Activated naive CD8-positive, alpha-beta T cell treated with anti-CD3 and anti-CD28 coated beads for 36 hours (primary cell): ENCODE data around the gene SSTR5. TPM values are rescaled to one million over a fixed set of nuclear protein-coding genes. Genes with fewer than 3 reads are reported as not detected.

Experiments
- DNase-seq: peaks from one replicate; pipeline ENCODE4 v3.0.0; 2021
- H3K27ac Mint-ChIP-seq: one replicate; pipeline ENCODE4 v1.8.0; 2022; ENCODE audit warnings: mild to moderate bottlenecking, moderate library complexity, mixed read lengths
- H3K27me3 Mint-ChIP-seq: one replicate; pipeline ENCODE4 v1.8.0; 2022; ENCODE audit warnings: mild to moderate bottlenecking, mixed read lengths
- H3K36me3 Mint-ChIP-seq: one replicate; pipeline ENCODE4 v1.8.0; 2021; ENCODE audit warnings: mild to moderate bottlenecking, mixed read lengths
- H3K4me1 Mint-ChIP-seq: one replicate; pipeline ENCODE4 v1.8.0; 2021; ENCODE audit warnings: mixed read lengths
- H3K4me3 Mint-ChIP-seq: one replicate; pipeline ENCODE4 v1.8.0; 2022; ENCODE audit warnings: mild to moderate bottlenecking, moderate library complexity, mixed read lengths
- H3K9me3 Mint-ChIP-seq: one replicate; pipeline ENCODE4 v1.8.0; 2022; ENCODE audit warnings: mixed read lengths
- total RNA-seq, 2 experiments: library from RNA; stranded (reverse); gene quantifications; one replicate each; pipeline ENCODE4 v1.2.3, GENCODE V29; 2021

SSTR5 gene
- total RNA-seq, 2 experiments from 2014 or later, result not detected

DNA sequence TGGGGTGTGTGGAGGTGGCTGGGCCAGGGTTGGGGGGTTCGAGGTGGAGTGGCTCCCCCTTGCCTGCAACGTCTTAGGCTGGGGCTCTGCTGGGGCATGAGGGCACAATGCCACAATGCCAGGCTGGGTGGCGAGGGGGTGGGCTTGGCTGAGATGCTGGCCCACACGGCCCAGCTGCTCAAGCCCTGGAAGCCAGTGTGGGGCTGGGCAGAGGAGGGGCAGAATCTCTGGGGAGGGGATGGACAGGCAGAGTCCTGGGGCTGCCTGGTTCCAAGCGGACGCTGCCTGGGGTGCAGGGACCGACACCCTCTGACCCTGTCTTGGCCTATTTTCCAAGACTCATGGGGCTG, 37.5 kb upstream of the SSTR5 start:
- H3K27ac Mint-ChIP-seq, result no peak overlapping the region
- no peak for DNase-seq
- no peaks in the 10 kb centered on the region for H3K36me3 Mint-ChIP-seq
- no peaks in the 10 kb centered on the region for H3K4me1 Mint-ChIP-seq
- no peak overlapping the region for H3K4me3 Mint-ChIP-seq
- no peaks in the 10 kb centered on the region for H3K9me3 Mint-ChIP-seq
- H3K27me3 Mint-ChIP-seq, result no peaks in the 10 kb centered on the region

DNA sequence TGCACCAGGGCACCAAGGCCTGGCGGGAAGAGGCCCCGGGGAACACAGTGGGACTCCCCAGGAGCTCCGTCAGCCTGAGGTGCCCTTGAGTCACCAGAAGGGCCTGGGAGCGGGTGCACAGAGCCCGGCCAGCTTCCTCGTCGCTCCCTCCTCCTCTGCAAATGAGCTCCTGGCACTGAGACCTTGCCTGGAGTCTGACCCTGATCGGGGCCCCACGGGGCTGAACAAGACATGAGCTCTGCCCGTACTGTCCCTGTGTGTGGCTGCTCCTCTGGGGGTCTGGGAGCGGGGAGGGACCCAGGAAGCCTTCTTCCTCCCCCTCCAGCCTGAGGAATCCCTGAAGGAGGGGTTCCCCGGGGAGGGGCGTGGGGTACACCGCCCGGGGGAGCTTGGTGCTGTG, 36.4 kb upstream of the SSTR5 start:
- Mint-ChIP-seq H3K9me3 (no peaks in the 10 kb centered on the region), H3K4me1 (no peaks in the 10 kb centered on the region), H3K27ac (no peak overlapping the region), H3K4me3 (no peak overlapping the region), H3K27me3 (no peaks in the 10 kb centered on the region), H3K36me3 (no peaks in the 10 kb centered on the region)
- no peak for DNase-seq

DNA sequence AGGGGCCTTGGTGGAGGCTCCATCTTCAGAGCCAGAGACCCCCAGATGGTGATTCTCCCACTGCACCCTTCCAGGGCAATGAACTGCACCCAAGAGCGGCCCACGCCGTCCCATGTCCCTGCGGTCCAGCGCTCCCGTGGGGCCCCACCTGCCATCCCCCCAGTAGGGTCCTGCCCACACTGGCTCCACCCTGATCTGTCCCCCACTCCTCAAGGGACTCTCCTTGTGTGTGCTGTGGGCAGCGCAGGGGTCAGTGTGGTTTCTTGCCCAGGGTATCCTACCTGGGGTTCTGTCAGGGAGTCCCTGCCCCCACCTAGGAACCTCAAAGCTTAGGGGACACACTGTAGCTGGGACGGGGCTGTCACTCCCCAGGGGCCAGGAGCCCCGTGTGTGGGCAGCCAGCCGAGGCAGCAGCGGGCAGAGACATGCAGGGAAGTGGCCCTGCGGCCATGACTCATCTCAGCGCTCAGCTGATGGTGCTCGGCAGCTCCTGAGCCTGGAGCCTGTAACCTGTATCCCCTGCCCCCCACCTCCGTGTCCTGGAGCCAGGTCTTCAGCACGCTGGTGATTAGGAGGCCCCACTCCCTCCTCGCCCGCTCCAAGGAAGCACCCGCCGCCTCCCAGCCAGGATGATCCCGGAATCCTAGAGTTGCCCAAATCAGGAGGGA, 35.7 kb upstream of the SSTR5 start:
- Mint-ChIP-seq H3K36me3 (no peaks in the 10 kb centered on the region), H3K9me3 (no peaks in the 10 kb centered on the region), H3K4me1 (no peaks in the 10 kb centered on the region), H3K27me3 (no peaks in the 10 kb centered on the region), H3K27ac (no peak overlapping the region), H3K4me3 (no peak overlapping the region)
- DNase-seq, result no peak

DNA sequence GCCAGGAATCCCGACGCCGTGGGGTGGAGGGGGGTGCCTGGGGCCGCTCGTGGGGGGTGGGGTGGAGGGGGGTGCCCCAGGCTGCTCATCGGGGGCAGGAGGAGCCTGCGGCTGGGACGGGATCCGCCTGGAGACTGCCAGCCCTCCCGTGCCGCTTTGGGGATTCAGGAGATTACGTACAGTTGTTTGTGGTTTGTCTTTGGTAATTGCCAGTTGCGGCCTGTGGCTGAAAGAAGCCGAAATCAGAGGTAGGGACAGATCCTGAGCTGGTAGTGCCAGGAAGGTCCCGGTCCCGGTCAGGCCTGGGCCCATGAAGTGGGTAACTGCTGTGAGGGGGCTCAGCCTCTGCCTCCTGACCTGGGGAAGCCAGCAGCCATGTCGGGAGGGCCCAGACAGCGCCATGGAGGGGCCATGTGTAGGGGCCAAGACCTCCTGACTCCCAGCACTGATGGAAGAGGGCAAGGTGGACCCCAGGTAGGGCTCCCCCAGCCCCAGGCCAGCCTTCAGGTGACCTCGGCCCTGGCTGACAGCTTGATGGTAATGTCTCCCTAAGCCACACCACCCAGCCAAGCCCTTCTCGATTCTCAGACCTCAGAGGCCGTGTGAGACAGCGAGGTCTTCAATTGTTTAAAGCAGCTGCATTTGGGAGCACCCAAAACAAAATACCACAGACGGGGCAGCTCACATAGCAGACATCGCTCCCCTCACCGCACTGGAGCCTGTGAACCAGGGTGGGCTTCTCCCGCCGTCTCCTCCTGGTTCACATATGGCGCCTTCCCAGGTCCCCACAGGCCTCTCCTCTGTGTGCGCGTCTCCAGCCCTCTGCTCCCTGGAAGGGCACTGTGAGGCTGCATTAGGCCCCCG, 34.9 kb upstream of the SSTR5 start:
- no peak overlapping the region for H3K4me3 Mint-ChIP-seq
- H3K27ac Mint-ChIP-seq, result no peak overlapping the region
- H3K36me3 Mint-ChIP-seq, result no peaks in the 10 kb centered on the region
- no peaks in the 10 kb centered on the region for H3K4me1 Mint-ChIP-seq
- no peaks in the 10 kb centered on the region for H3K9me3 Mint-ChIP-seq
- H3K27me3 Mint-ChIP-seq, result no peaks in the 10 kb centered on the region
- no peak for DNase-seq

DNA sequence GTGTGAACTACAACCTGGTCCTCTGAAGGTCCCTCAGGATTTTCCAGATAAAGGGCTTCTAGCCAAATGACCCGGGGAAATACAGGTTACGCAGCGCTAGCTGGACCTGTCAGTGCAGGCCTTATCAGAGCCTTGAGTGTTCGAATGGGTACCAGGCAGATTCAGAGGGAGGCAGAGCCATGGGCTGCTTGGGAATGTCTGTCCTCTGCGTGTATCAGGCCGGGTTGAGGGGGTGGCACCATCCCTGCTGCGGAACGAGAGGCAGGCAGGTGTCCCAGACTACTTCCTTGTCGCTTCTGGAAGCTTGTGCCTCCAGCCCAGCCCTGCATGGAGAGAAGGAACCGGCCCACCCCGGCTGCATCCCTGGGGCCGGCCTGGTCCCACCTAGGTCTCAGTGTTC, 33.6 kb upstream of the SSTR5 start:
- Mint-ChIP-seq H3K27ac (no peak overlapping the region), H3K9me3 (no peaks in the 10 kb centered on the region), H3K4me1 (no peaks in the 10 kb centered on the region), H3K36me3 (no peaks in the 10 kb centered on the region), H3K27me3 (no peaks in the 10 kb centered on the region), H3K4me3 (no peak overlapping the region)
- no peak for DNase-seq

DNA sequence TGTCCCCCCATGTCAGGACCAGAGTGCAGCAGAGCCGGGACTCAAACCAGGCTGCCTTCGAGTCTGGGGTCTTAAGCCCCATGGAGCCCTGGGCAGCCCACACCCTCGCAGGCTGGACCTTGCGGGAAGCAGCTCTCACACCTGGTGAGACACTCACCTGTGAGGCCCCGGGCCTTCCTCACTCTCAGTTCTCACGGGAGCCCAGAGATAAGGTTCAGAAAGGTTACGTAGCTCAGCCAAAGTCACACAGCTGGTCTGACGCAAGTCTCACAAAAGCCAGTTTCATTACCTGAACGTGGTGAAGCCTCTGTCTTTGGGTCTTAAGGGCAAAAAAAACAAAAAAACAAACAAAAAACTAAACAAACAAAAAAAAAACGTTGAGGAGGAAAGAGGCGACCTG, 32.8 kb upstream of the SSTR5 start:
- H3K9me3 Mint-ChIP-seq, result no peaks in the 10 kb centered on the region
- DNase-seq, result no peak
- H3K27ac Mint-ChIP-seq, result no peak overlapping the region
- no peak overlapping the region for H3K4me3 Mint-ChIP-seq
- H3K4me1 Mint-ChIP-seq, result no peaks in the 10 kb centered on the region
- H3K36me3 Mint-ChIP-seq, result no peaks in the 10 kb centered on the region
- no peaks in the 10 kb centered on the region for H3K27me3 Mint-ChIP-seq

DNA sequence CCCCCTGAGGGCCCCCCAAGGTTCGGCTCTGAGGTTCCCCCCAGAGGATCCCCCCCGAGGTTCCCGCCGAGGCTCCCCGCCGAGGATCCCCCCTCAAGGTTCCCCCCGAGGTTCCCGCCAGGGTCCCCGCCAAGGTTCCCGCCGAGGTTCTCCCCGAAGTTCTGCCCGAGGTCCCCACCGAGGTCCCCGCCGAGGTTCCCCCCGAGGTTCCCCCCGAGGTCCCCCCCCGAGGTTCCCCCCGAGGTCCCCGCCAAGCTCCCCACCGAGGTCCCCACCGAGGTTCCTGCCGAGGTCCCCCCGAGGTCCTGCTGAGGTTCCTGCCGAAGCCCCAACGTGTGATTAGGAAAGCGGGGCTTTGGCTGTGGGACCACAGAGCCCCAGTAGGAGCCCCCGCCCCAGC, 32.2 kb upstream of the SSTR5 start:
- Mint-ChIP-seq H3K9me3 (no peaks in the 10 kb centered on the region), H3K4me1 (no peaks in the 10 kb centered on the region), H3K27me3 (no peaks in the 10 kb centered on the region), H3K36me3 (no peaks in the 10 kb centered on the region), H3K4me3 (no peak overlapping the region), H3K27ac (no peak overlapping the region)
- DNase-seq, result no peak

DNA sequence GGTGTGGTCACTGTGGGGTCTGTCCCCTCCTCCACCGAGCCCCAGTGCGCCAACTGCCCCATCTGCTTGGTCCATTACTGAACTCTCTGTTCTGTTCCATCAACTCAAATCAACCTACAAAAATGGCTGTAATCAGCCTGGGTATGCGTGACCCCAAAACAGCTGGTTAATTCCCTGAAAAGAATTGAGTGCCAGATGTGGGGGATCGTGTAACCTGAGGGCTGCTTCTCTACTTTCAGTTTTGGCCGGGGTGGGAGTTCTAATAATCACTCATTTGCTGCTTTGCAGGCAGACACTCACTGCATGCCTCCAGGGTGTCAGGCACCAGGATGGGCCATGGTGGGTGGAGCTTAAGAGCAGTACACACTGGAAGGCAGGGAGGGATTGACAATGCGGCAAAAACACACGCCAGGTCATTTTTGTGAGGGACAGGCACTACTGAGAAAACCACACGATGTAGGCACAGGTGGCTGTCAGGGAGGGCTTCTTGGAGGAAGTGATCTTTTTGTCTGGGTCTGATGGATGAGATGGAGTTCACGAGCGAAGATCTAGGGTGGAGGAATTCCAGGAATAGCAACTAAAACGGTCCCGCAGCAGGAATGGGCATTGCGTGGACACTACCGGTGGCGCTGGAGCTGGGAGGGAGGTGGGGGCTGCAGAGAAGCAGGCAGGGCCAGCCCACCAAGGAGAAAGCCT, 30.4 kb upstream of the SSTR5 start:
- Mint-ChIP-seq H3K36me3 (no peaks in the 10 kb centered on the region), H3K27ac (no peak overlapping the region), H3K4me3 (no peak overlapping the region), H3K4me1 (no peaks in the 10 kb centered on the region), H3K27me3 (no peaks in the 10 kb centered on the region), H3K9me3 (no peaks in the 10 kb centered on the region)
- no peak for DNase-seq

DNA sequence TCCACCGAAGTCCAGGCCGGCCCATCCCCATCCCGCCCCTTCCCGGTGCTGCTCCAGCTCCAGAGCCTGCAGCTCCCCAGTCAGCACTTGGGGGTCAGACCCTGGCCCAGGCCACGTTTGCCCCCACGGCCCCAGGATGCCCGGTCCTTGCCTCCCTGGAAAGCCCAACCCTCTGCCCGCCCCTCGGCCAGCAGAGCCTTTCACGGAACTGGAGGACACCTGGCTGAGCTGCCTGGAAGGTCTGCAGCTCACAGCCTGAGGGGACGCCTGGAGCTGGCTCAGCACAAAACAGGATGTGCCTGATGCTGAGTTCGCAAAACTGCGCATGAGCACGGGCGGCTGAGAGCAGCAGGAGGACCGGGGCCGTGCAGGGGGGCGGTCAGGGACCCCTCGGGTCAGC, 29.7 kb upstream of the SSTR5 start:
- Mint-ChIP-seq H3K27ac (no peak overlapping the region), H3K9me3 (no peaks in the 10 kb centered on the region), H3K4me1 (no peaks in the 10 kb centered on the region), H3K36me3 (no peaks in the 10 kb centered on the region), H3K4me3 (no peak overlapping the region), H3K27me3 (no peaks in the 10 kb centered on the region)
- no peak for DNase-seq

DNA sequence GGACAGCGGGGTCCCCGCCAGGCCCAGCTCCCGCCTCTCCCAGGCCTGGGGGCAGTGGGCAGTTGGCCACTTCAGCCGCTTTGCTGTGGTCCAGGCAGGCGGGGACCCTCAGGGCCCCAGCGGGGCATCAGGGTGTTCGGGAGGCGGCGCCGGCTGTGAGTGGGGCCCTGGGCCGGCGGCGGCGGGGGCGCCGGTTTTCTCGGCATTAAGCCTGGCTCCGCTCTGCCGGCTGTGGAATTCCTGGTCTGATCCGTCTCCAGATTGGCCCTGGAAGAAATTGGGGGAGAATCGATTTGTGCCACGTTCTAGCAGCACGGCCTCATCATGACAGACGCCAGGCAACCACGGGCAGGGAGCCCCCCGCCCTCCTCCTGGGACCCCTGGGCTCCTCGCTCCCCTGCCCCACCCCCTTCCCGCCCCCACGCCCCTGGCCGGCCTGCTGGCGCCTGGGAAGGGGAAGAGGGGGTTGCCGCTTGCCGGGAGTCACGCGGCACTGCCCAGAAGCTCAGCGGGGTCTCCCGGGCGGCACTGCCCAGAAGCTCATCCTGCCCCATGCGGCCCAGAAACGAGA, 28.6 kb upstream of the SSTR5 start:
- H3K4me1 Mint-ChIP-seq, result no peaks in the 10 kb centered on the region
- no peak overlapping the region for H3K27ac Mint-ChIP-seq

DNA sequence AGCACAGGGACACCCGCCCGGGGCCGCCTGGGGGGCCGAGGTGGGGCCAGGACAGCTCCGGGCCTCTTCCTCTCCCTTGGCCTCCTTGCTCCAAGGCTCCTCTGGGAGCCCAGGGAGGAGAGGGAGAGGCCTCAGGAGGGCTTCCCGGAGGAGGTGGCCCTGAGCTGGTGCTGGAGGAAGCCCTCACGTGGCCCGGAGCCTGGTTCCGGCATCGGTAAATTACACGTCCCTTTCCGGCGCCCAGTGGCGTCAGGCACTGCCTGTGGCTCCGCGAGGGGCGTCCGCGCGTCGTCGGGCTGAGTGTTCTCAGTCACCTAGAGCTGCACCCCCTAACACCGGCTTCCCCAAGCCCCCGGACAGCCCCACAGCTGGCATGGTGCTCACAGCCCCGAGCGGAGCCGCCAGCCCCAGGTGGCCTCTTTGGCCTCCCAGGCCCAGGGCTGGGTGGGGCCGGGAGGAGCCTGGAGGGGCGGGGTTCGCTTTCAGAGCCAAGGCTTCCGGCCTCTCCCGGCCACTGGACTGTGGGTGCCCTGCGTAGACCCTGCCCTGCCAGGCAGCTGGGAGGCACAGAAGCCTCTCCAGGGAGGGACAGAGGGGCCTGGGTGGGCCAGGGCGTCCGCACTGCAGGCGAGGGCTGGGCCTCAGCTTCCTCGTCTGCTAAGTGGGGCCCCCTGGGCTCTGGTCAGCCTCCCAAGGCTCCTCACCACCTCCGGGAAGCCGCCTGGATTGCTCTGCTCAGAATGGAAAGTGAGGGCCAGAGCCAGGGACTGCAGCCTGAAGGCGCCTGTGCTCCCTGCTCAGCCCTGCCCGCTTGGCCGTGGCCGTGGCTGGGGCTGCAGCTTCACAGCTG, 27.9 kb upstream of the SSTR5 start:
- H3K27me3 Mint-ChIP-seq, result no peaks in the 10 kb centered on the region

More for the DNA sequence above, 28.6 kb upstream of the SSTR5 start:
- H3K9me3 Mint-ChIP-seq, result no peaks in the 10 kb centered on the region
- H3K27me3 Mint-ChIP-seq, result no peaks in the 10 kb centered on the region
- no peaks in the 10 kb centered on the region for H3K36me3 Mint-ChIP-seq
- DNase-seq, result no peak
- H3K4me3 Mint-ChIP-seq, result no peak overlapping the region

DNA sequence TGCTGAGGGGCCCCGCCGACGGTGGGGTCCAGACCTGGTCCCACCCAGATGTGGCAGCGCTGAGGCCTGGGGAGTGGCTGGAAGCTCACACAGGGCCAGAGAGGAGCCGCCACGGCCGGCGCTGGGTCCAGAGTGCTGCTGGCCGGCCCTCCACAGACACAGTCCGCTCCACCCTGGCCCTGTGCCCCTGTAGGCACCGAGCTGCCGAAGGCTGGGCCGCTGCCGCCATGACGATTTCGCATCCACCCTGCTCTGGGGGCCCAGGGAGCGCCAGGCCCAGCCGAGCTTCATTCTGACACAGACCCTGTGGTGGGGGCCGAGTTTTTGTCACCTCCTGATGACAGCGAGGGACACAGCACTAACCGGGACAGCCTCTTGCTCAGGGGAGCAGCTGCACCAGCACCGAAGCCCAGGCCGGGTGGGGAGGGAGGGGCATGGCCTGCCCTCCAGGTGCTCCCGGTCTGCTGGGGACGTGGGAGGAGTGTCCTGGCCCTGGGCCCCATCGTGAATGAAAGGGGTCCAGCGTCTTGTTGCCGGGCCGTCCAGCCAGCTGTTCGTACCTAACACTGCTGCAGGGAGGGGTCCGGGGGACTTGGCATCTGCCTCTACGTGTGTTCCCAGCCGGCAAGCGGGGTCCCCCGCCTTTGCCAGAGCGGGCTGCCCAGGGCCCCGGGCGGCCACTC, 27.1 kb upstream of the SSTR5 start:
- no peak for DNase-seq
- H3K27me3 Mint-ChIP-seq, result no peaks in the 10 kb centered on the region
- H3K36me3 Mint-ChIP-seq, result no peaks in the 10 kb centered on the region
- no peak overlapping the region for H3K4me3 Mint-ChIP-seq
- no peaks in the 10 kb centered on the region for H3K4me1 Mint-ChIP-seq
- no peak overlapping the region for H3K27ac Mint-ChIP-seq
- no peaks in the 10 kb centered on the region for H3K9me3 Mint-ChIP-seq

More for the DNA sequence above, 27.9 kb upstream of the SSTR5 start:
- Mint-ChIP-seq H3K27ac (no peak overlapping the region), H3K4me3 (no peak overlapping the region), H3K9me3 (no peaks in the 10 kb centered on the region), H3K4me1 (no peaks in the 10 kb centered on the region), H3K36me3 (no peaks in the 10 kb centered on the region)
- DNase-seq, result no peak

DNA sequence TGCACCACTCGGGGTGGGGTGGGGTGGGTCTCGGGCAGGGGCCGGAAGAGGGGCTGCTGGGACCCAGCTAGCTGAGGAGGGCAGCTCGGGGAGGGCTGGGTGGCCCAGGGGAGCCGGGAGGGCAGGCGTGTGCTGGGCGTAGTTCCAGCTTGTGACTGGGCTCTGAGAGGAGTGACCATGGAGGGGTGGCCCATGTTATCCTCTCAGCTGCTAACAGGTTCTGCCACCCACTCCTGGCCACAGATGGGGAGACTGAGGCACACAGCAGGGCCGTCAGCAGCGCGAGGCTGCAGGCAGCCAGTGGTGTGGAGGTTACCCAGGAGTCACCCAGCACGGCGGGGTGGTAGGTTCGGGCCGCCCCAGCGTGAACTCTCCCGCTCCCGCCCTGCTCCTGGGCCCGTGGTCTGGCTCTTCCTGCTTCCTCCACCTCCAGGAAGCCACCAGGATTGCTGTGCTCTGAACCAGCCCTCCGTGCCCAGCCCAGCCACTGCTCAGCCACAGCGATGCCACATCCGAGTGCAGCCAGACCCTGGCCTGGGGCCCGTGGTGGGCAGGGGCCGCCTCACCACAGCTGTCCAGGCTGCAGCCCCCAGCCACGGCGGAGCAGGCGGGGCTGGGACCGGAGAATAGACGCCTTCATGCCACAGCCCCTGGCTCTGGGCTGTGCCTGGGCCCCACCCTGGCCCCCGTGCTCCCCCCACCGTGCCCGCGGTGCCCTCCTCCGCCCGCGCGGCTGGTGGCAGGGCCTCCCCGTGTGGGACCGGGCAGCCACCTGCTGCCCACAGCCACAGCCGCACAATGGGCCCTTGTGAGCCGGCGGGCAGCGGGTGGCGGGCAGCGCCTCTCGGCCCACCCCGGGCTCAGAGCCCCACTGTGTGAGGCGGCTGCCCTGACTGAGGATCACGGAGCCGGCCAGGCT, 26.3 kb upstream of the SSTR5 start:
- Mint-ChIP-seq H3K4me1 (no peaks in the 10 kb centered on the region), H3K36me3 (no peaks in the 10 kb centered on the region), H3K27me3 (no peaks in the 10 kb centered on the region), H3K4me3 (no peak overlapping the region), H3K27ac (no peak overlapping the region), H3K9me3 (no peaks in the 10 kb centered on the region)
- no peak for DNase-seq
